LNCAP (cell line): ENCODE data around the gene EPHB2.

Source experiments
- CTCF ChIP-seq: fragments of 450-650 bp; IDR thresholded peaks from 2 replicates; pipeline ENCODE4 v1.5.1; 2017; ENCODE audit warnings: mild to moderate bottlenecking

EPHB2 gene

GRCh38 chr1:22846458-22846857 lies 135.8 kb downstream of the EPHB2 start:
- no peak for TF ChIP-seq CTCF

GRCh38 chr1:22847249-22847648 lies 136.6 kb downstream of the EPHB2 start:
- TF ChIP-seq CTCF = no peak

- TF ChIP-seq CTCF = no peak
Observed at GRCh38 chr1:22847709-22848108, 137.1 kb downstream of the EPHB2 start.

DNA sequence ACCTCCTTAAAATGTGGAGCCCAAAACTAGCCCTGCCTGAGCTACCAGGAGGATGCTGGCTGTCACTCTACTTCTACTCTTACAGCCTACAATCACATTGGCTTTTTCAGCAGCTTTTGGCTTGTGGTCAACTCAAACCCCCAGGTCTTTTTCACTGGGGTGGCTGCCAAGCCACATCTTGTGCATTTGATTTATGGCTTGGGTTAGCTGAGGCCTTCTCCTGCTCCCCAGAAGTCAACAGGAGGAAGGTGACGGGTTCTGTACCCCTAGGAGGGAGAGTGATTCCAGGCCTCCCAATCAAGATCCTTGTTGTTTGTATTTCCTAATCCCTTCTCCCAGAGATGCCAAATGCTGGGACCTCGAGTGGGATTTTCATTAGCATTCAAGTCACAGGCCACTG lies 137.8 kb downstream of the EPHB2 start:
- no peak for TF ChIP-seq CTCF

DNA sequence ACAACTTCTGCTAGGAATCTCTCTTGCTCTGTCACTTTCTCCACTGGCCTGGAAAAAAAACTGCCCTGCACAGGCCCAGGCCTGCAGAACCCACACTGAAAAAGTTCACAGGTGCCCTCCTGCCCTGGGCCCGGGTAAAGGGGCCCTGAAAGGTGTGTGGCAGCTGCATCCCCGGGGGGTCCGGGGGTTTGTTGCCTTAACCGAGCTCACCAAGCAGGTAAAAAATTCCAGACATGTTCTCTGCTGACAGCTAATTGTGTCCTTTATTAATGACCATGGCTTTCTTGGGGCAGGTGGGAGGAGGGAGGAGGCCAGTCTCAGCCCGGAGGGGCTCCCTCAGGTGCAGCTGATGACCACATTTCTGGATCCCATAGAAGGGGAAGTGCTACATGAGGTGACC lies 139.1 kb downstream of the EPHB2 start:
- no peak for TF ChIP-seq CTCF

- TF ChIP-seq CTCF = no peak
Observed at GRCh38 chr1:22850281-22850680, 139.6 kb downstream of the EPHB2 start.

DNA sequence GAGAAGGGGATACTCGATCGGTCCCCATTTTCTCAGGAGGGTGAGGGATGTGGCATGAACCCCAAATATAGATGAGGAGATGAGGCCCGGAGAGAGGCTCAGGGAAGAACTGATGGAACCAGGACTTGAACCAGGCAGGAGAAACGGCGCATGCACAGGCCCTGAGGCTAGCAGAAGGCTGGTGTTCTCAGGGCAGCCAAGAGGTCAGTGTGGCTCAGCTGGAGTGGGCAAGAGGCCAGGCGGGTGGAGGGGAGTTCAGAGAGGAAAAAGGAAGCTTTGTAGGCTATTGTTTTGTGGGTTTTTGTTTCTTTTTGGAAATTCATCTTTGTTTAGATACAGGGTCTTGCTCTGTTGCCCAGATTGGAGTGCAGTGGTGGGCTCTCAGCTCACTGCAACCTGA lies 140.0 kb downstream of the EPHB2 start:
- TF ChIP-seq CTCF = no peak

DNA sequence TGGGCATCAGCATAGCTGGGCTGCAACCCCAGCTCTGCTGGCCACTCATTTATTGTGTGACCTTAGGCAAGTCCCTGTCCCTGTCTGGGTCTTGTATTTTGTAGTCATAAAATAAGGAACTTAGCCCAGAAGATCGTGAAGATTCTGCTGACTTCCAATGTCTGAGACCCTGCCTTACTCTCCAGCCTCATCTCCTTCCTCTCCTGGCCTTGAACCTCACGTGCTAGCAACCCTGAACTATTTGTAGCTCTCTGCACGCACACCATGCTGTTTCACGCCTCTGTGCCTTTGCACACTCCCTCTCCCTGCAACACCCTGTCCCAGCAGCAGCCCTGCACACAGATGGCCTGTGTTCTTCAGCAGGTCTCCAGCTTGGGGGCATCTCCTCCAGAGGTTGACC lies 140.9 kb downstream of the EPHB2 start:
- no peak for TF ChIP-seq CTCF
